Measurements from ENCODE around the gene USP6NL.

GRCh38 chr10:11598712-11599397, 12.6 kb downstream of the USP6NL start:
- TF ChIP-seq MAX (IDR thresholded peaks at IDR 0.05; ENCODE audit: low read depth, low read length) (no peak), BCLAF1 (IDR thresholded peaks at IDR 0.05) (no peak), EP300 (IDR thresholded peaks at IDR 0.05; ENCODE audit: borderline replicate concordance in 1 of 2, control insufficient read depth in 1 of 2, low read depth in 2 of 2, low read length in 2 of 2) (no peak), CTCF (IDR thresholded peaks at IDR 0.05 in 2 of 3, conservative IDR thresholded peaks at IDR 0.05 in 1 of 3; ENCODE audit: control insufficient read depth in 2 of 3, extremely low read depth in 1 of 3, insufficient read depth in 1 of 3, low read depth in 3 of 3, low read length in 3 of 3) (no peak), PBX3 (IDR thresholded peaks at IDR 0.05; ENCODE audit: insufficient replicate concordance, low read depth, low read length) (no peak), JUND (IDR thresholded peaks at IDR 0.05; ENCODE audit: low read depth, low read length) (no peak), USF2 (IDR thresholded peaks at IDR 0.05; ENCODE audit: borderline replicate concordance, low read depth, low read length) (no peak), TCF12 (IDR thresholded peaks at IDR 0.05; ENCODE audit: low read depth, low read length) (no peak), SRF (IDR thresholded peaks at IDR 0.05; ENCODE audit: low read depth in 2 of 2, low read length in 2 of 2) (no peak), SKIL (IDR thresholded peaks at IDR 0.05; ENCODE audit: low read depth, poor library complexity, severe bottlenecking) (no peak), REST (IDR thresholded peaks at IDR 0.05; ENCODE audit: low read depth, low read length) (no peak), ZNF384 (IDR thresholded peaks at IDR 0.05; ENCODE audit: borderline replicate concordance, low read depth, low read length) (no peak), POLR2A (IDR thresholded peaks at IDR 0.05; ENCODE audit: low read depth, low read length) (no peak)

Measured in GM12878 (cell line).